ENCODE results near the gene ABHD17C. TPM values are rescaled to one million over a fixed set of nuclear protein-coding genes. Genes with fewer than 3 reads are reported as not detected.

ABHD17C gene
- total RNA-seq, 3 donors from 2014 or later = 1.3 to 5.2 (median 5.1) TPM

DNA sequence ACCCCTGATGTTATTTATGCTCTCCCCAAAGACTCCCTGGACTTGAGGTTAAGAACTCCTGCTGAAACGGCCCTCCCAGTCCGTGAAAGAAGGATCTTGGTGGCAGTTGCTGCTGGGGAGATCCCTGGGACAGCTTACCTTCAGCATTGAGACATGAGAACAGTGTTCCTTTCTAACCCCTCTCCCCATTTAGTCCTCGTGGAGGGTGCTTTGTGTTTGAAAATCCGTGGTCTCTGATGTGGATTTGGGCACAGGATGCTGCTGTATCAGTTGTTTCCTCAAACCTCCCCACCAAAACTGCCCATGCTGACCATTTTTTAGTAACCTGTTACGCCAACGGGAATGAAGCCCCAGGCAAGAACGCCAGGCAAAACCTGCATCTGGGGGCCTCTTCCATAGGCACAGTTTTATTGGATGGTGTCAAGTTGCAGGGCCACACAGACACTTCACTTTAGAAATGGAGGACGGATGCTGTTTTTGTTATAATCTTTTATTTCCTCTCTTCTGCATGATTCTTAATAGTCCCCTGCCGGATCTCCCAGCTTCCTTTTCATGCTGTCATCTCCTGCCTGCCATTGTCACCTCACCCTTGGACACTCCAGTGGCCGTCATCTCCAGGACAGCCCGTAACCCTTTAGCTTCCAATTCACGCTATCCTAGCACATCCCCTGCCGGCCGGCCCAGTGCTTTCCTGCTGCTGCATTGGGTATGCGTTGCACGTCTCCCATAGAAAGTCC lies 52.4 kb downstream of the ABHD17C start:
- DNase-seq (ENCODE audit: low spot score in 2 of 2) = no peak
- intact Hi-C loops (cut with DNase I; ENCODE audit: low total_unique reads) = no loop called here
- H3K4me1 ChIP-seq = no peaks in the 10 kb centered on the region

DNA sequence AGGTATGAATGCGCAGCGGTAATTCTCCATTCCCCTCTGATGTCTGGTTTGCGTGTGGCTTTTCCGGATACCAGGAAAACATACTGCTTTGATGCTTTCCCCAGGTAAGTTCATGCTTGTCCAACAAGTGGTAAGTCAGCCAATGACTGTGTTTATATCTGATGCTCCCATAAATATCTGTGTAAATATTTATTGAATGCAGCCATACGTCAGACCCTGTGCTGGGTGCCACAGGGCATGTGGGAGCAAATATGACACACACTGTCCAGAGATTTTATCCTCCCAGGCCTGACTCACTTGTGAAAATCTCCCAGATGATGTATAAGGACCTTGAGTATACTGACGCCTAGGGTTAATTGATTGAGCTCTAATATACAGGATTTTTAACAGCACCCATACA lies 54.5 kb downstream of the ABHD17C start:
- Histone ChIP-seq H3K27me3 (no peaks in the 10 kb centered on the region), H3K4me3 (no peak overlapping the region), H3K27ac (no peak overlapping the region), H3K9me3 (no peaks in the 10 kb centered on the region), H3K4me1 (no peaks in the 10 kb centered on the region), H3K36me3 (no peaks in the 10 kb centered on the region)
- TF ChIP-seq POLR2AphosphoS5 (IDR thresholded peaks at IDR 0.05) (peak in 1 of 3 donors; percentile 40), POLR2A (IDR thresholded peaks at IDR 0.05) (no peak)
- DNase-seq (ENCODE audit: low spot score in 2 of 2) = peak in 1 of 2 donors; percentile 59
- intact Hi-C loops (cut with DNase I; ENCODE audit: low total_unique reads) = no loop called here

More for the DNA sequence above, 52.4 kb downstream of the ABHD17C start:
- Histone ChIP-seq H3K27me3 (no peaks in the 10 kb centered on the region), H3K27ac (no peak overlapping the region), H3K4me3 (no peak overlapping the region), H3K36me3 (no peaks in the 10 kb centered on the region), H3K9me3 (no peaks in the 10 kb centered on the region)
- no peak for TF ChIP-seq POLR2AphosphoS5 (IDR thresholded peaks at IDR 0.05)
- TF ChIP-seq, protein P1, sequence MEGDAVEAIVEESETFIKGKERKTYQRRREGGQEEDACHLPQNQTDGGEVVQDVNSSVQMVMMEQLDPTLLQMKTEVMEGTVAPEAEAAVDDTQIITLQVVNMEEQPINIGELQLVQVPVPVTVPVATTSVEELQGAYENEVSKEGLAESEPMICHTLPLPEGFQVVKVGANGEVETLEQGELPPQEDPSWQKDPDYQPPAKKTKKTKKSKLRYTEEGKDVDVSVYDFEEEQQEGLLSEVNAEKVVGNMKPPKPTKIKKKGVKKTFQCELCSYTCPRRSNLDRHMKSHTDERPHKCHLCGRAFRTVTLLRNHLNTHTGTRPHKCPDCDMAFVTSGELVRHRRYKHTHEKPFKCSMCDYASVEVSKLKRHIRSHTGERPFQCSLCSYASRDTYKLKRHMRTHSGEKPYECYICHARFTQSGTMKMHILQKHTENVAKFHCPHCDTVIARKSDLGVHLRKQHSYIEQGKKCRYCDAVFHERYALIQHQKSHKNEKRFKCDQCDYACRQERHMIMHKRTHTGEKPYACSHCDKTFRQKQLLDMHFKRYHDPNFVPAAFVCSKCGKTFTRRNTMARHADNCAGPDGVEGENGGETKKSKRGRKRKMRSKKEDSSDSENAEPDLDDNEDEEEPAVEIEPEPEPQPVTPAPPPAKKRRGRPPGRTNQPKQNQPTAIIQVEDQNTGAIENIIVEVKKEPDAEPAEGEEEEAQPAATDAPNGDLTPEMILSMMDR (IDR thresholded peaks at IDR 0.05) = no peak
- TF ChIP-seq POLR2A (IDR thresholded peaks at IDR 0.05) = no peak

DNA sequence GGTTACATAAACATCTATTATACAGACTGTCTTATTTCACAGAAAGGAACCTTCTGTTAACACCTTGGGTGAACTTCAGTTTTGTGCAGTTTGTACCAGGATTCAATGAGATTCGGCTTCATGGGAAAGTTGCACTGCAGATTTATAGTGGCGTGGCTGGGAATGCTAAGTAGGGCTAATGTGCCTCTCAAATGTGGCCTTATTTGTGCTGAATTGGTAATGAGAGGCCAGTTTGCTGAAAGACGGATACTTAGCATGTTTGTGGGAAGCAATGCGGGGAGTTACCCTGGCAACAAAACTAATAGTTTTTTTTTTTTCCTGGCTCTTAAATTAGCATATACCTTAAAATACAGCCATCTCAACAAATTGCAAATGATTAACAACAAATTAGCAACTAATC lies 55.5 kb downstream of the ABHD17C start:
- intact Hi-C loops (cut with DNase I; ENCODE audit: low total_unique reads) = no loop called here
- Histone ChIP-seq H3K27ac (no peak overlapping the region), H3K36me3 (no peaks in the 10 kb centered on the region), H3K27me3 (no peaks in the 10 kb centered on the region), H3K4me3 (no peak overlapping the region), H3K9me3 (no peaks in the 10 kb centered on the region), H3K4me1 (no peaks in the 10 kb centered on the region)
- TF ChIP-seq POLR2AphosphoS5 (IDR thresholded peaks at IDR 0.05) (no peak), POLR2A (IDR thresholded peaks at IDR 0.05) (no peak)
- TF ChIP-seq, protein P1 (IDR thresholded peaks at IDR 0.05) = no peak
- DNase-seq (ENCODE audit: low spot score in 2 of 2) = no peak

DNA sequence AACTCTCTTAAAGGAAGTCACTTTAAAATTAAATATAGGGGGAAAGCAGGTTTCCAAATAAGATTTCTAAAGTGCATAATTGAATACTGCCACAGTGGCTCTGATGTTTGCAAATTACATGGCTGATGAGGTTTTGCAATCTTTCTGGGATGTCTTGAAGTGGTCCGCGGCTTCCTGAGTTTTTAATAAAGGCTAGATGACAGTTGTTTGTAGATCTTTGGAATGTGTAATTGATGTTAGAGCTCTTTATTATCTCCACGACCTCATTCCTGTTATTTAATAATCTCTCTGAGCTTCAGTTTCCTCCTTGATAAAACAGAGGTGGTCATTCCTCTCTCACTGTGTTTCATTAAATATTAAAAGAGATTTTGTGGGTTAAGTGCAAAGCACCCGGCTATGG lies 57.1 kb downstream of the ABHD17C start:
- H3K27ac ChIP-seq = no peak overlapping the region
- H3K4me3 ChIP-seq = no peak overlapping the region
- DNase-seq (ENCODE audit: low spot score in 2 of 2) = no peak
- no peaks in the 10 kb centered on the region for H3K9me3 ChIP-seq
- no peaks in the 10 kb centered on the region for H3K27me3 ChIP-seq
- no peaks in the 10 kb centered on the region for H3K36me3 ChIP-seq
- intact Hi-C loops (cut with DNase I; ENCODE audit: low total_unique reads) = no loop called here
- TF ChIP-seq POLR2A (IDR thresholded peaks at IDR 0.05) = no peak
- no peak for TF ChIP-seq POLR2AphosphoS5 (IDR thresholded peaks at IDR 0.05)
- TF ChIP-seq, protein P1 (IDR thresholded peaks at IDR 0.05) = no peak
- H3K4me1 ChIP-seq = no peaks in the 10 kb centered on the region

DNA sequence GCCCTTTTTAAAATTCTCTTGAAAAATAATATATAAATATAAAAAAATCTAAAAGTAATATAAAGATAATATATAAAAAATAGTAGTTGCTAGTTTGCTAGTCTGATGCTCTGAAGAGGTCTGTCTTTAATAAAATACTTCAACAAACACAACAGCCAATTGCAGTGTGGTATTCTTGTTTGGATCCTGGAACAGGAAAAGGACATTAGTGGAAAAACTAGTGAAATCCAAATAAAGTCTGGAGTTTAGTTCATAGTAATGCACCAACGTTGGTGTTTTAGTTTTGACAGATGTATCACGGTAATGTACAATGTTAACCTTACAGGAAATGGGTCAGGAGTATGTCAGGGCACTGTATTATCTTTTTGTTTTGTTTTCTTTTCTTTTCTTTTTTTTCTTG lies 58.1 kb downstream of the ABHD17C start:
- H3K4me3 ChIP-seq = no peak overlapping the region
- DNase-seq (ENCODE audit: low spot score in 2 of 2) = no peak
- no peaks in the 10 kb centered on the region for H3K9me3 ChIP-seq
- H3K4me1 ChIP-seq = no peaks in the 10 kb centered on the region
- no peaks in the 10 kb centered on the region for H3K27me3 ChIP-seq
- intact Hi-C loops (cut with DNase I; ENCODE audit: low total_unique reads) = no loop called here
- H3K36me3 ChIP-seq = no peaks in the 10 kb centered on the region
- TF ChIP-seq, protein P1 (IDR thresholded peaks at IDR 0.05) = no peak
- TF ChIP-seq POLR2A (IDR thresholded peaks at IDR 0.05) (no peak), POLR2AphosphoS5 (IDR thresholded peaks at IDR 0.05) (no peak)
- H3K27ac ChIP-seq = no peak overlapping the region
